HL-60/S4 treated with retinoic acid at 250 ng/mL for 4 days and 3 days (cell line): ENCODE measurements around the gene TSPY10.
"Not testable (repeated sequence)": the region's sequence is repeated elsewhere in the genome, so short reads cannot be mapped to it uniquely, and the experiment has no call there.

Experiments used
- in situ Hi-C: fragments of 300-500 bp; cut with MboI; formaldehyde crosslinking; loops from 2 replicates; pipeline ENCODE4 v1.7.0; 2022; ENCODE audit warnings: low sequenced_read_pairs

The TSPY10 gene, protein sequence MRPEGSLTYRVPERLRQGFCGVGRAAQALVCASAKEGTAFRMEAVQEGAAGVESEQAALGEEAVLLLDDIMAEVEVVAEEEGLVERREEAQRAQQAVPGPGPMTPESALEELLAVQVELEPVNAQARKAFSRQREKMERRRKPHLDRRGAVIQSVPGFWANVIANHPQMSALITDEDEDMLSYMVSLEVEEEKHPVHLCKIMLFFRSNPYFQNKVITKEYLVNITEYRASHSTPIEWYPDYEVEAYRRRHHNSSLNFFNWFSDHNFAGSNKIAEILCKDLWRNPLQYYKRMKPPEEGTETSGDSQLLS

DNA sequence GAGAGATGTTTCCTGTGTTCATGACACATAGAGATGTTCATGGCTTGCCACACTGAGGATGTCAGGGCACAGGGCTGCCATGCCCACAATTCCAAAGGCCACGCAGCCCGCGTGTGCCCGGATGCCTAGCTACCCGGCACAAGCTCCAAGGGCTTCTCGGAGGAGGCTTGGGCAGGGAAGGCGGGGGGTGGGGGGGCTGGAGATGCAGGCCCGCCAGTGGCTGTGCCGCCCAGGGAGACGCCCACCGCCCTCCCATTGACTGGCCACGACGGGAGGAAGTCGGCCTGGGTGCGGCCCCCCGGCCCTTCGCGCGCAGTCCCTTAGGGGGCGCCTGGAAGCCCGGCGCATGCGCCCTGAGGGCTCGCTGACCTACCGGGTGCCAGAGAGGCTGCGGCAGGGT, at the start of gene TSPY10:
Gene TSPY10 (plus strand): TSS at position 301 of the 400 bp plus-strand sequence. CDS start 46 bp downstream, at position 347.
- in situ Hi-C loops: not testable (repeated sequence)

DNA sequence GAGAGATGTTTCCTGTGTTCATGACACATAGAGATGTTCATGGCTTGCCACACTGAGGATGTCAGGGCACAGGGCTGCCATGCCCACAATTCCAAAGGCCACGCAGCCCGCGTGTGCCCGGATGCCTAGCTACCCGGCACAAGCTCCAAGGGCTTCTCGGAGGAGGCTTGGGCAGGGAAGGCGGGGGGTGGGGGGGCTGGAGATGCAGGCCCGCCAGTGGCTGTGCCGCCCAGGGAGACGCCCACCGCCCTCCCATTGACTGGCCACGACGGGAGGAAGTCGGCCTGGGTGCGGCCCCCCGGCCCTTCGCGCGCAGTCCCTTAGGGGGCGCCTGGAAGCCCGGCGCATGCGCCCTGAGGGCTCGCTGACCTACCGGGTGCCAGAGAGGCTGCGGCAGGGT, 40.7 kb upstream of the TSPY10 start, which contains the start of gene TSPY9:
Gene TSPY9 (plus strand): TSS at position 301 of the 400 bp plus-strand sequence. CDS start 46 bp downstream, at position 347.
- in situ Hi-C loops: not testable (repeated sequence)

DNA sequence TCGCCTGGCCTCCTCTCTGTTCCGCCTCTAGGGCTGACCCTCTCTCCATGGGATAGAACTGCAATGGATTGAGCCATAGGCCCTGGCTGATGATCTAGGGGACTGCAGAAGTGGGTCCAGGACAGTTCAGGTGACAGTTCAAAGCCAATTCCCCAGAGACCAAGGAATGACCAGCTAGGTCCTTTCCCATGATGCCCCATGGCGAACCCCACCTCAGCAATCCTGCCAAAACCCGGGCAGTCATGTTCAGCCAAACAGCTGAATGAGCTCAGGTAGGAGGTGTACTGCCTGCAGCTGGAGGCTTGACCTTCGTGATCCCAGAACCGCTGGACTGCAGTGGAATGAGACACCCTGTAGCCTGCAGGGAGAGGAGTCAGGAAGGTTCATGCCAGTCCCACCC, 23.3 kb upstream of the TSPY10 start:
- in situ Hi-C loops: not testable (repeated sequence)

DNA sequence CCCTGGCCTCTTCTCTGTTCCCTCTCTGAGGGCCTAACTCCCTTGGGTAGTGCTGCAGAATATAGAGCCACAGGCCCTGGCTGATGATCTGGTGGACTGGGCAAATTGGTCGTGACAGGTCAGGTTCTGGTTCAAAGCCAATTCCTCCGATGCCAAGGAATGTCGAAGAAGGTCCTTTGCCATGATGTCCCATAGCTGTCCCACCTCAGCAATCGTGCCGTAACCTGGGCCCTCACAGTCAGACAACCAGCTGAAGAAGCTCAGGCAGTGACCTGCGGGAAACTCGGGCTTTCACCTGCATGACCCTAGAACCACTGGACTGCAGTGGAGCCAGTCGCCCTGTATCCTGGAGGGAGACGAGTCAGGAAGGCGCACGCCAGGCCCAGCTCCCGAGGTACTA, 11.4 kb upstream of the TSPY10 start:
- in situ Hi-C loops: not testable (repeated sequence)
